Activated CD4-positive, alpha-beta T cell treated with anti-CD3 and anti-CD28 coated beads for 1 hour (primary cell): Measurements from ENCODE around the gene HLF.

ENCODE experiments used
- DNase-seq: peaks from one replicate; pipeline ENCODE4 v3.0.0-alpha.2; 2020

The HLF gene

GRCh38 chr17:55294042-55294751, 29.4 kb downstream of the HLF start:
- no peak for DNase-seq

GRCh38 chr17:55295411-55296170, 30.8 kb downstream of the HLF start:
- DNase-seq = peak; percentile 19

GRCh38 chr17:55296171-55296695, 31.5 kb downstream of the HLF start:
- no peak for DNase-seq

- DNase-seq = no peak
Measured at GRCh38 chr17:55296699-55297098, 31.9 kb downstream of the HLF start.

GRCh38 chr17:55298111-55298730, 33.5 kb downstream of the HLF start:
- DNase-seq = no peak

GRCh38 chr17:55299162-55299838, 34.5 kb downstream of the HLF start:
- DNase-seq = no peak

GRCh38 chr17:55299890-55300289, 35.1 kb downstream of the HLF start:
- no peak for DNase-seq

GRCh38 chr17:55300479-55301290, 35.9 kb downstream of the HLF start:
- DNase-seq = no peak

GRCh38 chr17:55301521-55302406, 37.0 kb downstream of the HLF start:
- DNase-seq = no peak

- DNase-seq = no peak
Measured at GRCh38 chr17:55302407-55302787, 37.6 kb downstream of the HLF start.

- no peak for DNase-seq
Measured at GRCh38 chr17:55303008-55303493, 38.3 kb downstream of the HLF start.

- DNase-seq = no peak
Measured at GRCh38 chr17:55303701-55304145, 39.0 kb downstream of the HLF start.

- no peak for DNase-seq
Measured at GRCh38 chr17:55304171-55304859, 39.6 kb downstream of the HLF start.

GRCh38 chr17:55305321-55306087, 40.7 kb downstream of the HLF start:
- DNase-seq = no peak

GRCh38 chr17:55307879-55308278, 43.1 kb downstream of the HLF start:
- no peak for DNase-seq

GRCh38 chr17:55308613-55309391, 44.0 kb downstream of the HLF start:
- DNase-seq = no peak

- DNase-seq = no peak
Measured at GRCh38 chr17:55311767-55312375, 47.1 kb downstream of the HLF start.

GRCh38 chr17:55312852-55313251, 48.1 kb downstream of the HLF start:
- DNase-seq = no peak
